GM19463 (cell line): Measurements from ENCODE around the gene AKAP9.
"Not testable (repeated sequence)": the region's sequence is repeated elsewhere in the genome, so short reads cannot be mapped to it uniquely, and the experiment has no call there.

ENCODE experiments used
- ATAC-seq: cut with Tn5 transposase; IDR thresholded peaks from one replicate; pipeline ENCODE4 v1.9.1; 2021; ENCODE audit warnings: mild to moderate bottlenecking, moderate library complexity; ENCODE audit not compliant: unreplicated experiment

AKAP9 gene

DNA sequence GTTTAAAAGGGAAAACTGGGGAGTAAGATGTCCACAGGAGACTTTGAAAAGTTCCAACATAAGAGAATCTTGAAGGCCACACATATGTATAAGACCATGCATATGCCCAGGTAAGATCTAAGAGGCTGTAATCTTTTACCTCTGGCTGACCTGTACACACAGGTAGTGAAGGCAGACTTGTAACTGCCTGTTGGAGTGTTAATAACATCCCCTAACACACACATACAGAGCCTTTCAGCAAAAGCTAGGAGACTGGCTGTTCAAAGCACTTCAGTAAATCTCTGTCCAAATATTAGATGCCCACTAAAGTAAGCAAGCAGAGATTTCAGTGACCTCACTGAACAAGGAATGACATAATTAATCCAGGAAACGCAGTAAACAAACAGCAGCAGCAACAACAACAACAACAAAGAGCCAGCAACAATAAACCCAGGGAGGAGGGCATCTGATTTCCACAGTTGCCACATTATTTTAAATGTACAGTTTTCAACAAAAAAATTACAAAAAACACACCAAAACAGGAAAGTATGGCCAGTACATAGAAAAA lies 178.6 kb downstream of the AKAP9 start:
- ATAC-seq = no peak

GRCh38 chr7:92121681-92122080 lies 181.0 kb downstream of the AKAP9 start:
- ATAC-seq = no peak

GRCh38 chr7:92131093-92131492 lies 190.4 kb downstream of the AKAP9 start:
- no peak for ATAC-seq

GRCh38 chr7:92131764-92132330 lies 191.2 kb downstream of the AKAP9 start:
- ATAC-seq = no peak

DNA sequence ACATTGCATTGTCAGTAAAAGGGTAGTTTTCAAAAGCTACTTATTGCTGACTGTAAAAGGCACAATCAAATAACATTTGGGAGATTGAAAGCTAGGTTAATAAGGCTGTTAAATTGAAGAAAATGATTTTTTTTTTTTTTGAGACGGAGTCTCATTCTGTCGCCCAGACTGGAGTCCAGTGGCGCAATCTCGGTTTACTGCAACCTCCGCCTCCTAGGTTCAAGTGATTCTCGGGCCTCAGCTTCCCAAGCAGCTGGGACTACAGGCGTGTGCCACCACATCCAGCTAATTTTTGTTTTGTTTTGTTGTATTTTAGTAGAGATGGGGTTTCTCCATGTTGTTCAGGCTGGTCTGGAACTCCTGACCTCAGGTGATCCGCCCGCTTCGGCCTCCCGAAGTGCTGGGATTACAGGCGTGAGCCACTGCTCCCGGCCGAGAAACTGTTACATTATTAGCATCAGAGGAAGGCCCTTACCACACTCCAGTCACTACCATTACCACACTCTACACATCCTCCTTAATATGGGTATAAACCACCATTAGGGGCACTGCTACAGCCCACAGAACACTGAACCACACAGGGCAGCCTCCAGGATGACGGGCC lies 192.6 kb downstream of the AKAP9 start:
- peak; percentile 19 for ATAC-seq

DNA sequence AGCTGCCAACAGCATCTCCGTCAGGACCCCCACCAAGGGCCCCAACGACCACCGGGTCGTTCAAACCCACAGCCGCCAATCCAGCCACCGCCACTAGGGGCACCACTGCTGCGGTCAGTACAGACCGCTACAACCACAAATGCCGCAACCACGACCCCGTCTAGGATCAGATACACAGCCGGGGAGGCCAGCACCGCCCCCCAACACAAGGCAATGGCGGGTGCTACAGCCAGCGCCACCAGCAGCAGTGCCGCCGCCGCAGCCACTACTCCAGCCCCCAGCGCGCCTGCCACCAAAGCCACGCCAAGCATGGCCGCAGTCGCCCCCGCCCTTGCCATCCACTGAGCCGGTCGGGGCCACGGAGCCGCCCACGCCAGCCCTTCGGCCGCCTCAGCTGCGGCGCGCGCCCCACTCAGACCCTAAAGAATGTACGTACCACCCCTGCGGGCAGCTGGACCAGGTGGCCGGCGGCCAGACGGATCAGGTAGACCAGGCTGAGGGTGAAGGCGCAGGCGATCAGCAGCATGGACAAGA lies 193.1 kb downstream of the AKAP9 start:
- ATAC-seq = peak; percentile 22

- peak; percentile 86 for ATAC-seq
Measured at GRCh38 chr7:92134271-92135051, 193.8 kb downstream of the AKAP9 start, which contains the start of gene CYP51A1. Gene CYP51A1 (minus strand): TSS chr7:92134477. CDS start chr7:92134364, 113 bp downstream.

GRCh38 chr7:92135052-92135889 lies 194.6 kb downstream of the AKAP9 start:
- ATAC-seq = no peak

- no peak for ATAC-seq
Measured at GRCh38 chr7:92137557-92137956, 196.9 kb downstream of the AKAP9 start.

DNA sequence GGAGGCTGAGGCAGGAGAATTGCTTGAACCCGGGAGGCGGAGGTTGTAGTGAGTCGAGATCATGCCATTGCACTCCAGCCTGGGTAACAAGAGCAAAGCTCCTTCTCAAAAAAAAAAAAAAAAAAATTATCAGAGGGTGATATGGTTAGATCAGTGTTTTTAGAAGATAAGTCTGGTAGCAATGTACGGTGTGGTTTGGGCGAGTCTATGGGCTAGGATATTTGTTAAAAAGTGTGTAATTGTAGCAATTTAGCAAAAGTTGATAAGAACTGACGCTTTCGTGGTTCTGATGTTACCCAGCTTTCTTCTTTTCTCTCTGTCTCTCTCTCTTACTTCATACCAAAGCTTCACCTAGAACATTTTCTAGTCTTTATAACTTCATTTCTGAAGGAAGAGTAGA lies 200.5 kb downstream of the AKAP9 start:
- ATAC-seq = no peak

- ATAC-seq = not testable (repeated sequence)
Measured at GRCh38 chr7:92142791-92143190, 202.1 kb downstream of the AKAP9 start.

DNA sequence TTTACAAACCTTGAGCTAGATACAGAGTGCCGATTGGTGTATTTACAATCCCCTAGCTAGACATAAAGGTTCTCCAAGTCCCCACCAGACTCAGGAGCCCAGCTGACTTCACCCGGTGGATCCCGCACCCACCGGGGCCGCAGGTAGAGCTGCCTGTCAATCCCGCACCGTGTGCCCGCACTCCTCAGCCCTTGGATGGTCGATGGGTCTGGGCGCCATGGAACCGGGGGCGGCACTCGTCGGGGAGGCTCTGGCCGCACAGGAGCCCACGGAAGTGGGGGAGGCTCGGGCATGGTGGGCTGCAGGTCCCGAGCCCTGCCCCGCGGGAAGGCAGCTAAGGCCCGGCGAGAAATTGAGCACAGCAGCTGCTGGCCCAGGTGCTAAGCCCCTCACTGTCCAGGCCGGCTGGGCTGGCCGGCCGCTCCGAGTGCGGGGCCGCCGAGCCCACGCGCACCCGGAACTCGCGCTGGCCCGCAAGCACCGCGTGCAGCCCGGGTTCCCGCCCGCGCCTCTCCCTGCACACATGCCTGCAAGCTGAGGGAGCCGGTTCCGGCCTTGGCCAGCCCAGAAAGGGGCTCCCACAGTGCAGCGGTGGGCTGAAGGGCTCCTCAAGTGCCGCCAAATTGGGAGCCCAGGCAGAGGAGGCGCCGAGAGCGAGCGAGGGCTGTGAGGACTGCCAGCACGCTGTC lies 202.7 kb downstream of the AKAP9 start:
- not testable (repeated sequence) for ATAC-seq

- ATAC-seq = no peak
Measured at GRCh38 chr7:92149736-92150239, 209.1 kb downstream of the AKAP9 start.

DNA sequence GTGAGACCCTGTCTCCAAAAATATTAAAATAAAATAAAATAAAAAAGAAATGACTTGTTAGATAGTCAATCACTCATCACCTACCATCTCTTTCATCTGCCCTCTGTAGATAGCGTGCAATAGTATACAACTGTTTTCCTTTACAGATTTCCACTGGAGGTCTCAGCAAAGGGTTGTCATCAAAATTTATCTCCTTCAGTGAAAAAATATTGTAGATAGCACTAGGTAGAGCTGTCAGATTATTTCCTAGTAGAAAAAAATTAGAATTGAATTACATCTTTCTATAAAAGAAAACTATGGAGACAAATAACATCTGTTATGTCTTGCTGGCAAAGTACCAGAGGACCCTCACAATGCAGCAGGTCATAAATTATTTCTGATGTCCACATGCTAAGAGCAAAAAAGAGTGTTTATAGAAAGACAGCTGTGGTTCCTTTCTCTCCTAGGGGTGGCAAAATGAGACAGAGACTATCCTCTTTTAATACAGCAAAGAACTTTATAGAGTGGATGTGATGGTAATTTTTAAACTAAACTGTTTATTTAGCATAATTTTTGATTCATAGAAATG lies 209.9 kb downstream of the AKAP9 start:
- no peak for ATAC-seq

DNA sequence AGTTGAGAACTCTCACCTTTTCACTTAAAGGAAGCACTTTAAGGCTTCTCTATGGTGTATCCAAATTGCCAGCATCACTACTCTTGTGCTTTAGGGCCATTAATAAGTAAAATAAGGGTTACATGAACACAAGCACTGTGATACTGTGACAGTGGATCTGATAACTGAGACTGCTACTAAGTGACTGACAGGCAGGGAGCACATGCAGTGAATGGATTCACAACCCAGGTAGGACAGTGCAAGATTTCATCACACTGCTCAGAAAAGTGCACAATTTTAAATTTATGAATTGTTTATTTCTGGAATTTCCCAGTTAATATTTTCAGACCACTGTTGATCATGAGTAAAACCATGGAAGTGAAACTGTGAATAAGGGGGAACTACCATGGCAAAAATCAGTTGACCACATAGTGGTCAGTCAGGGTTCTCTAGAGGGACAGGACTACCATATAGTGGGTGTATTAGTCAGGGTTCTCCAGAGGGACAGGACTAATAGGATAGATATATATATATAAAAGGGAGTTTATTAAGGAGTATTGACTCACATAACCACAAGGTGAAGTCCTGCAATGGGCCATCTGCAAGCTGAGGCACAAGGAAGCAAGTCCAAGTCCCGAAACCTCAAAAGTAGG lies 214.6 kb downstream of the AKAP9 start:
- ATAC-seq = no peak

GRCh38 chr7:92156990-92157389 lies 216.3 kb downstream of the AKAP9 start:
- ATAC-seq = no peak

GRCh38 chr7:92158660-92159575 lies 218.3 kb downstream of the AKAP9 start:
- ATAC-seq = peak; percentile 69
